GM19239 (cell line): ENCODE measurements around the gene SDR42E1.

ENCODE experiments used
- DNase-seq: peaks from one replicate; pipeline ENCODE4 v3.0.0; 2011; ENCODE audit warnings: low spot score; ENCODE audit not compliant: insufficient read length
- FAIRE-seq: peaks from 2 replicates; lab custom pipeline; 2011; peaks lifted over from hg19 to GRCh38; lab: Jason Lieb, UNC

The SDR42E1 gene

DNA sequence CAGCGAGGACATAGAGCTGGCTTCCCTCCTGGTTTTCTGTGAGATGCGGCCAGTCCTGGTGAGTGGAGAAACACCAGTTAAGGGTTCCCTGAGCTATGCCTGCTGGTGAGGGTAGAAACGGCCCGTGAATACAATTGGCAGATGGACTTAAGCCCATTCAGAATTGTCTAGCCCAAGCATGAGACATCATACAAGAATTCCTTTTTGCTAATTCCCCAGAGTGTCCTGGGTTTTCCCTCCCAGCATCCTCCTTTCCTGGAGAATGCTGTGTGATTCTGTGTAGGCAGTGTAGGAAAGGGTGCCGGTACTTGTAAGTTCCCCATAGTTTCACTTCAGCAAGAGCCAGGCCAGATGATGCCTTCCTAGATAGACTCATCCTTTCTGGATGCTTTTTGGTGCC lies 65.1 kb downstream of the SDR42E1 start:
- FAIRE-seq (no peak), DNase-seq (no peak)

DNA sequence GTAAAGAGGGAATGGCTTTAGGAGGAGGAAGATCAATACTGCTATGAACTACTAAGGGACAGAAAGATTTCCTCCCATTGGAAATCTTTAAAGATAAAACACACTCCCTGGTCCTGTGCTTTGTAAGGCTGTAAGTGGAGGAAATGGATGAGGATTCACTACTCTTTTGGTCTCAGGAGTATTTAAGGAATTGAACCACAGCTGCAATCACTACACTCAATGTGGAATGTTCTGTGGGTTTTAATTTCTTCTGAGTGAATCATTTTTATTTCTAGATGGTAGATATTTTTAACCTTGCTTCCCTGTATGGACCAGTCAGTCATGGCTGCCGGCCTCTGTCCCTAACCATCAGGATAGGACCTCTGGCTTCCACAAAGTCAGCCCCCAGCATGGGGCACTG lies 65.6 kb downstream of the SDR42E1 start:
- DNase-seq (no peak), FAIRE-seq (no peak)

GRCh38 chr16:81942007-81942601 lies 69.2 kb downstream of the SDR42E1 start:
- DNase-seq (no peak), FAIRE-seq (no peak)

DNA sequence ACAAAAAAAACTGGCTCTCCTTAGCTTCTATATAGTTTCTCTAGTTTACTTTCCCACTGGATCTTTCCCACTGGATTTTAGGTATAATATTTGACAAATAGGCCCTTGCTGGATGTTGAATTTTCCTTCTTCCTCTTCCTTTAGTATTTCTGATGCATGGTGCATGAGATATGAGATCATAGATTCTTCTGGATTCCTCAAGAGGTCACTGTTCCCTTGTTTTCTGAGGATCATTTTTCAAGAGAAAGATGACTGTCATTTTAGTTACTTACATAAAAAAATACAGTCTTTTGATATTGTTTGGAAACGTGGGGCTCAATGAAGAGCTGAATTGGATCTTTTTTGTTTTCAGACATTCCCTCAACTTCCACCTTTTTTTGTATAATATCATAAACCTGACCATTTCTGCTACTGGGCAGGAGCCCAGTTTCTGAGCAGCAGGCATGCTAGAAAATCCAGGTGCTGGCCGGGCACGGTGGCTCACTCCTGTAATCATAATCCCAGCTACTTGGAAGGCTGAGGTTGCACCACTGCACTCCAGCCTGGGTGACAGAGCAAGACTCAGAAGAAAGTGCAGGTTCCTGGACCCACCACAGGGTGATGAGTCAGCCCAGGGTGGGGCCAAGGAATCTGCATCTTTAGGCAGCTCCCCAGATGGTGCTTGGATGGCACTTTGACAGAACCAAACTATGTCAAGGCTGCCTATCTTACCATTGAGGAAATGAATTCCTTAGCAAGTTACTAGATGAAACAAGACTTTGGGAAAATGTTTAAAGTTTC lies 70.3 kb downstream of the SDR42E1 start:
- DNase-seq: no peak
- FAIRE-seq: no peak

GRCh38 chr16:81939164-81940056 lies 71.9 kb downstream of the SDR42E1 start:
- no peak for DNase-seq
- no peak for FAIRE-seq
